Tibial nerve (tissue), 4 donors: ENCODE data around the gene PLK5. TPM values are rescaled to one million over a fixed set of nuclear protein-coding genes. Genes with fewer than 3 reads are reported as not detected.

Experiments
- DNase-seq, 2 donors: peaks; one replicate each; pipeline ENCODE4 v3.0.0-alpha.2; 2019; ENCODE audit warnings: low spot score in 2 of 2
- H3K27ac ChIP-seq, 4 donors: fragments of 200-600 bp; sonication (generic) in 3 of 4; one replicate each; pipeline ENCODE4 v1.5.1; 2017 to 2019; ENCODE audit warnings: mild to moderate bottlenecking in 1 of 4
- H3K27me3 ChIP-seq, 2 donors: fragments of 200-600 bp; sonication (generic) in 1 of 2; one replicate each; pipeline versions ENCODE4 v1.5.1 to v1.6.0; 2017 to 2019
- H3K36me3 ChIP-seq, 3 donors: fragments of 200-600 bp; sonication (generic); one replicate each; pipeline ENCODE4 v1.5.1; 2018 to 2019
- H3K4me1 ChIP-seq, 4 donors: fragments of 200-600 bp; sonication (generic) in 3 of 4; one replicate each; pipeline ENCODE4 v1.5.1; 2017 to 2019
- H3K4me3 ChIP-seq, 4 donors: fragments of 200-600 bp; sonication (generic) in 3 of 4; one replicate each; pipeline ENCODE4 v1.5.1; 2017 to 2019; ENCODE audit warnings: mild to moderate bottlenecking in 1 of 4, moderate library complexity in 1 of 4
- H3K9me3 ChIP-seq, 4 donors: fragments of 200-600 bp; sonication (generic) in 3 of 4; one replicate each; pipeline ENCODE4 v1.5.1; 2017 to 2019
- EP300 ChIP-seq, 2 donors: sonication (generic); formaldehyde crosslinking; IDR thresholded peaks; one replicate each; pipeline ENCODE4 v1.6.1; 2017; ENCODE audit warnings: antibody characterized with exemption in 2 of 2, mild to moderate bottlenecking in 1 of 2
- POLR2A ChIP-seq, 2 donors: fragments of 450-650 bp; IDR thresholded peaks; one replicate each; pipeline ENCODE4 v1.6.1; 2017; ENCODE audit warnings: antibody characterized with exemption in 2 of 2, mild to moderate bottlenecking in 2 of 2, moderate library complexity in 2 of 2
- WGBS, 2 donors: methylation state at CpG; one replicate each; pipeline ENCODE4 v1.1.5; 2018; 5-methylcytosine and 5-hydroxymethylcytosine counted together
- total RNA-seq, 4 donors: library from RNA; depleted of rRNA; stranded (reverse); fragments of >200 nt; gene quantifications; one replicate each; pipeline ENCODE4 v1.1.0, GENCODE V29; 2016
- TF ChIP-seq, protein P1 (sequence below), 5 experiments: fragments of 200-600 bp in 3 of 5; fragments of 450-650 bp in 2 of 5; sonication (generic) in 3 of 5; IDR thresholded peaks; one replicate each; pipeline ENCODE4 v1.5.1; 2016 to 2019; ENCODE audit warnings: antibody characterized with exemption in 5 of 5, mild to moderate bottlenecking in 3 of 5, moderate library complexity in 2 of 5

PLK5 gene
- total RNA-seq, 4 donors from 2014 or later: 0.21 to 6.3 (median 1.1) TPM

DNA sequence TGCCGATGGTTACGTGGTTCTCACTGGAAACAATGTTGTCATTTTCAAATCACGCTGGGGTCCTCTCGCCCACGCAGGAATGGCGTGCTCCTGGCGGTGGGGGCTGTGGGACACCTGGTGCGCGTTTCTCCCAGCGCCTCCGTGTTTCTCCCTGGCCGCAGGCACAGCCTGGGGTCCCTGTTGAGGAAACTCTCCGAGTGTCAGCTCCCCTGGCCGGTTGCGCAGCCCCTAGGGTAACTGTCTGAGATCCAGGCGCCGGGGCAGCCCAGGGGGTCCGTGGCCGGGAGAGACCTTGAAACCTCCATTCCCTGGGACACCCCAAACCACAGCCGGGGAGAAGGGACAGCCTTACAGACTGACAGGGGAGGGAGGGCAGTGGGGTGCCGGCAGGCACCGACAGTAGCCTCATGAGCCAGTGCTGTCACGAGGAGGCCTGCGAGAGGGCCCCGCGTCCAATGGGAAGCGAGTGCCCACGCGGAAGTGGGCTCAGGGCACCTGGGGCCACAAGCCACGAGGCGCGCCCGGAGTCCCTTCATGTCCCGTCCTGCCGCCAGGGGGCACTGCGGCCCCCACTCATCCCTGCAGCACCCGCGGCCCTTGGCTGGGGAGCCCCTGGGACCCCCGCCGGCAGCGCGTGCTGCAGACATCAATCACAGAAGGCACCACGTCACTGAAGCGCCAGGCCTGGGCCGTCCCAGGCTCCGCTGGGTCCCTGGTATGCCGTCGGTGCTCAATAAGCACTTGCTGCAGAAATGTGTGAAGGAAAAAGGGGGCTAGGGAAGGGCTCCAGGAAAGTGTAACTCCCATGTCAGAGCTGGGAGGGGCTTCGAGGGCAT is 20.6 kb upstream of the PLK5 start:
- H3K27ac ChIP-seq: no peak overlapping the region
- H3K4me3 ChIP-seq: peak overlapping the region in 1 of 4 donors; percentile 18
- H3K9me3 ChIP-seq: peaks cover 0 to 3% (median 0%) of the 10 kb centered on the region in 4 donors
- peak in 1 of 2 donors; percentile 42 for DNase-seq
- 3 to 5% methylated on average over 29 to 49 of the region's 49 CpGs for WGBS, 2 donors
- H3K36me3 ChIP-seq: peaks cover 0 to 7% (median 0%) of the 10 kb centered on the region in 3 donors
- H3K4me1 ChIP-seq: peaks cover 0 to 30% (median 16%) of the 10 kb centered on the region in 4 donors
- no peak for TF ChIP-seq POLR2A (IDR thresholded peaks at IDR 0.05)
- TF ChIP-seq, protein P1, sequence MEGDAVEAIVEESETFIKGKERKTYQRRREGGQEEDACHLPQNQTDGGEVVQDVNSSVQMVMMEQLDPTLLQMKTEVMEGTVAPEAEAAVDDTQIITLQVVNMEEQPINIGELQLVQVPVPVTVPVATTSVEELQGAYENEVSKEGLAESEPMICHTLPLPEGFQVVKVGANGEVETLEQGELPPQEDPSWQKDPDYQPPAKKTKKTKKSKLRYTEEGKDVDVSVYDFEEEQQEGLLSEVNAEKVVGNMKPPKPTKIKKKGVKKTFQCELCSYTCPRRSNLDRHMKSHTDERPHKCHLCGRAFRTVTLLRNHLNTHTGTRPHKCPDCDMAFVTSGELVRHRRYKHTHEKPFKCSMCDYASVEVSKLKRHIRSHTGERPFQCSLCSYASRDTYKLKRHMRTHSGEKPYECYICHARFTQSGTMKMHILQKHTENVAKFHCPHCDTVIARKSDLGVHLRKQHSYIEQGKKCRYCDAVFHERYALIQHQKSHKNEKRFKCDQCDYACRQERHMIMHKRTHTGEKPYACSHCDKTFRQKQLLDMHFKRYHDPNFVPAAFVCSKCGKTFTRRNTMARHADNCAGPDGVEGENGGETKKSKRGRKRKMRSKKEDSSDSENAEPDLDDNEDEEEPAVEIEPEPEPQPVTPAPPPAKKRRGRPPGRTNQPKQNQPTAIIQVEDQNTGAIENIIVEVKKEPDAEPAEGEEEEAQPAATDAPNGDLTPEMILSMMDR (IDR thresholded peaks at IDR 0.05): peak; percentile 65 to 82 (median 80)
- no peak for TF ChIP-seq EP300 (IDR thresholded peaks at IDR 0.05)
- H3K27me3 ChIP-seq: peaks cover 0 to 30% of the 10 kb centered on the region in 2 donors

DNA sequence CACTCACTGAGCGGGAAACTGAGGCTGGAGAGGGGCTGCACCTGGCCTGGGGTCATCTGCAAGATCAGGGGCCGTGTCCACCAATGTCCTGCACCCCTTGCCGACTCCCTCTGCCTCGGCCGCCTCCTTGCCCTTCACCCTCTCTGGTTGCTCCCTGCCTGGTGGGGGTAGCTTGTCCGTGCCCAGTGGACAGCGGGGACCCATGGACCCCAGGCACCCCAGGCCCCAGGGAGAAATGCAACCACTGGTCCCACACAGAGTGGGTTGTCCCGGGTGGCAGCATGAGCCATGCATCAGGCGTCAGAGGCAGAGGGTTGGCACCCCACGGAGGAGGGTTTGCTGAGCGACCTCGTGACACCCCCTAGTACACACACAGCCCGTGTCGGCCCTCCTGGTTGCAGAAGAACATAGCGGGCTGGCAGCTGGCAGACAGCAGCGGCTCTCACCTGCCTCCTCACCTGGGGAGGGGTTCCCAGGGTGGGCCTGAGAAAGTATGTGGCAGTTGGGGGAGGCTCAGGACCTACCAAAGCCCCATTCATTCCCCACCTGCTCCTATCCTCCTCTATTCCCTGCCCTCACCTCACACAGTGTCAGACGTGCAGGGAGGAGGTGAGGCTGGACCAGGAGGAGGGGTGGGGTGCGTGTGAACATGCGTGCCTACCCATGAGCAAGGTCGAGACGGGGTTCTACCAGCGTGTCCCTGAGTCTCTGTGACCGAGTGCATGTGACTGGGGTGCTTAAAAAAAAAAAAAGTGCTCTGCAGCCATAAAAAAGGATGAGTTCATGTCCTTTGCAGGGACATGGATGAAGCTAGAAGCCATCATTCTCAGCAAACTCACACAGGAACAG is 19.7 kb upstream of the PLK5 start:
- peaks cover 0 to 6% (median 0%) of the 10 kb centered on the region in 4 donors for H3K9me3 ChIP-seq
- TF ChIP-seq, protein P1 (IDR thresholded peaks at IDR 0.05): no peak
- TF ChIP-seq POLR2A (IDR thresholded peaks at IDR 0.05) (no peak), EP300 (IDR thresholded peaks at IDR 0.05) (no peak)
- H3K27ac ChIP-seq: no peak overlapping the region
- DNase-seq: no peak
- WGBS, 2 donors: 48 to 52% methylated on average over 20 to 22 of the region's 23 CpGs
- peaks cover 0 to 34% (median 16%) of the 10 kb centered on the region in 4 donors for H3K4me1 ChIP-seq
- H3K36me3 ChIP-seq: peaks cover 0 to 7% (median 0%) of the 10 kb centered on the region in 3 donors
- no peak overlapping the region for H3K4me3 ChIP-seq
- peaks cover 0 to 30% of the 10 kb centered on the region in 2 donors for H3K27me3 ChIP-seq

DNA sequence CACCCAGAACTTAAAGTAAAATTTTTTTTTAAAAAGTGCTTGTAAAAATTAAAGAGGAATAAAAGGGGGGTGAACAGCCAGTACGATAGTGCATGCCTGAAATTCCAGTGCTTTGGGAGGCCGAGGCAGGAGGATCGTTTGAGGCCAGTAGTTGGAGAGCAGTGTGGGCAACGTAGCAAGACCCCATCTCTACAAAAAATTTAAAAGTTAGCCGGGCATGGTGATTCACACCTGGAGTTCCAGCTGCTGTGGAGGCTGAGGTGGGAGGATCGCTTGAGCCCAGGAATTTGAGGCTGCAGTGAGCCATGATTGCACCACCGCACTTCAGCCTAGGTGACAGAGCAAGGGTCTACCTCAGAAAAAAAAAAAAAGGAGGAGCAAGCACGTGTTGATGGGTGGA is 18.9 kb upstream of the PLK5 start:
- Histone ChIP-seq H3K36me3 (peaks cover 0 to 7% (median 0%) of the 10 kb centered on the region in 3 donors), H3K4me3 (no peak overlapping the region), H3K27ac (no peak overlapping the region), H3K9me3 (peaks cover 0 to 6% (median 0%) of the 10 kb centered on the region in 4 donors), H3K4me1 (peaks cover 0 to 42% (median 17%) of the 10 kb centered on the region in 4 donors), H3K27me3 (peaks cover 0 to 30% of the 10 kb centered on the region in 2 donors)
- TF ChIP-seq POLR2A (IDR thresholded peaks at IDR 0.05): no peak
- WGBS, 2 donors: 62 to 66% methylated on average over 8 of the region's 8 CpGs
- DNase-seq: no peak

DNA sequence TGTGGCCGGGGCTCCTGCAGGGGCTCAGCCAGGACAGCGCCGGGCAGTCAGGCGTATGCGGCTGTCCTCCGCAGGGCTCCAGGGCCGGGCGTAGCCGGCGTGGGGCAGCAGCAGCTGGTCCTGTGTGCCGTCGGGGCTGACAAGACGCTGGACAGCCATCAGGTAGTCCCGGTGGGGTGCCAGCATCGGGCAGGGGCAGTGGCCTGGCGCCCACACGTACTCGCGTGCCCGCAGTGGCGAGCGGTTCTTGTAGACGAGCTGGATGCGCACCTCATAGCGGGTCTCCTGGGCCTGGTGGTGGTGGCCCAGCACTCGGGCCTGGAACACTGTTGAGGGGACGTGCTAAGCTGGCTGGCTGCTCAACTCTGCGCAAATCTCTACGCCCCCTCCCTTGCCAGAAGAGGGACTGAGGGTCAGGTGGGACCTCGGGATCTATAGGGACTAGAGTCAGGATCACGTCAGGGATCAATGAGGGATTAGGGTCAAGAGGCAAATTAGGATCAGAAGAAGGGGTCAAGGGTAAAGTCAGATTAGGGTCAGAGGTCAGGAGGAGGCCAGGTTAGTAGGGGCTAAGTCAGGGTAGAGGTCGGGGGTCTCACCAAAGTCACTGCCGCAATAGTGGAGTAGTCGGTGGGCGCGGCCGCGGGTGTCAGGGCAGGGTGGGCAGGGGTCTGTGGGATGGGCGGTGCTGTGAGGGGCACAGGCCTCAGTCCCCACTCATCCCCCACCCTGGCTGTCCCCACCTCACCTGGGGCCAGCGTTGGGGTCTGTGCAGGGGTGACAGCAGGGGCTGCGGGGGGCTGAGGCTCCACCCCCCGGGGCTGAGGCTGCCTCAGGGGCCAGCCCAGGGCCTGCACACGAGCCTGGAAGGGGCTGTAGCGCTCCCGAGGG is 17.6 kb upstream of the PLK5 start:
- TF ChIP-seq EP300 (IDR thresholded peaks at IDR 0.05) (no peak), POLR2A (IDR thresholded peaks at IDR 0.05) (no peak)
- TF ChIP-seq, protein P1 (IDR thresholded peaks at IDR 0.05): no peak
- Histone ChIP-seq H3K4me3 (no peak overlapping the region), H3K27ac (peak overlapping the region in 2 of 4 donors; percentile 92 to 93), H3K9me3 (peaks cover 0 to 6% (median 0%) of the 10 kb centered on the region in 4 donors), H3K4me1 (peaks cover 0 to 54% (median 19%) of the 10 kb centered on the region in 4 donors), H3K36me3 (peaks cover 0 to 7% (median 0%) of the 10 kb centered on the region in 3 donors), H3K27me3 (peaks cover 0 to 39% of the 10 kb centered on the region in 2 donors)
- DNase-seq: no peak
- WGBS, 2 donors: 82 to 86% methylated on average over 33 to 36 of the region's 45 CpGs
